ENCODE data around the gene GALNS. TPM values are rescaled to one million over a fixed set of nuclear protein-coding genes. Genes with fewer than 3 reads are reported as not detected.

Gene GALNS
- total RNA-seq, 1 experiment from 2014 or later: 81.6 TPM

DNA sequence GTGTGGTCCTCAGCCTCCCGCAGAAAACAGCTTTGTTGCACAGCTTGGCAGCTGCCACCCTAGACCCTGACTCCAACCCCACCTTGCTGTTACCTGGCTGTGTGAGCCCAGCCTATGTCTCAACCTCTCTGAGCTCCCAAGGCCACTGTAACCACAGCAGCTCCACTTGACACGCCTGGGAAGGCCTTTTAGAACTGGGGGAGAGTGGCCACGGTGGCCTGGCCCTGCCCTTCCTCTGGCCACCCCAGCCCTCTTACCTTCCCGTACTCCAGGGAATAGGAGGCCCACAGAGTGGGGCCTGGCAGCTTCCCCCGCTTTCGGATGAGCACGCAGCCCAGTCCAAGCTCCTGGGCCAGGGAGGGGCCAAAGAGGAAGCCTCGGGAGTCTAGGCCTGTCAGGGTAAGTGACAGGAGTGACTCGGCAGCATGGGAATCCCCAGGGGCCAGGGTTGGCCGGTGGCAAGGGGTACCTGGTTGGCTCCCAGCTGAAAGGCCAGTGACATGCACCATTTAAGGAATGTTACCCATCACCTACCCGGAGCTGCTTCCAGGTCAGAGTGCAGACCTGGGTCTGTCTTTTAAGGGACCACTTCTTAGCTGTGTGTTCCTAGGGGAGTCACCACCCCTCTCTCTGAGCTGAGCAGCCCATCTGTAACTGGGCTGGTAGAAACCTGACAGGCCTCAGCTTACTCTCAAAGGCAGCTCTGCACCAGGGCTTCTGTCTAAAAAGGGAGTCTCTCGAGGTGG, 46.4 kb downstream of the GALNS start:
- BruUV-seq (replicated peaks): no TSS peak
- ChIA-PET POLR2A (no interaction called here), CTCF (interaction anchor here (0.6 to 1.8 kb wide), 2 partner anchors 63 to 73 kb away, joined by 3 to 7 read pairs; no protein-coding TSS in a partner anchor)
- H3K27me3 ChIP-seq (ENCODE audit: control insufficient read depth, insufficient read depth, low read length): no peaks in the 10 kb centered on the region
- TF ChIP-seq TCF7L2 (IDR thresholded peaks at IDR 0.05; ENCODE audit: low read depth, low read length): no peak
- TF ChIP-seq POLR2AphosphoS5 (IDR thresholded peaks at IDR 0.05; ENCODE audit: low read depth, low read length): no peak
- TF ChIP-seq, protein P1, sequence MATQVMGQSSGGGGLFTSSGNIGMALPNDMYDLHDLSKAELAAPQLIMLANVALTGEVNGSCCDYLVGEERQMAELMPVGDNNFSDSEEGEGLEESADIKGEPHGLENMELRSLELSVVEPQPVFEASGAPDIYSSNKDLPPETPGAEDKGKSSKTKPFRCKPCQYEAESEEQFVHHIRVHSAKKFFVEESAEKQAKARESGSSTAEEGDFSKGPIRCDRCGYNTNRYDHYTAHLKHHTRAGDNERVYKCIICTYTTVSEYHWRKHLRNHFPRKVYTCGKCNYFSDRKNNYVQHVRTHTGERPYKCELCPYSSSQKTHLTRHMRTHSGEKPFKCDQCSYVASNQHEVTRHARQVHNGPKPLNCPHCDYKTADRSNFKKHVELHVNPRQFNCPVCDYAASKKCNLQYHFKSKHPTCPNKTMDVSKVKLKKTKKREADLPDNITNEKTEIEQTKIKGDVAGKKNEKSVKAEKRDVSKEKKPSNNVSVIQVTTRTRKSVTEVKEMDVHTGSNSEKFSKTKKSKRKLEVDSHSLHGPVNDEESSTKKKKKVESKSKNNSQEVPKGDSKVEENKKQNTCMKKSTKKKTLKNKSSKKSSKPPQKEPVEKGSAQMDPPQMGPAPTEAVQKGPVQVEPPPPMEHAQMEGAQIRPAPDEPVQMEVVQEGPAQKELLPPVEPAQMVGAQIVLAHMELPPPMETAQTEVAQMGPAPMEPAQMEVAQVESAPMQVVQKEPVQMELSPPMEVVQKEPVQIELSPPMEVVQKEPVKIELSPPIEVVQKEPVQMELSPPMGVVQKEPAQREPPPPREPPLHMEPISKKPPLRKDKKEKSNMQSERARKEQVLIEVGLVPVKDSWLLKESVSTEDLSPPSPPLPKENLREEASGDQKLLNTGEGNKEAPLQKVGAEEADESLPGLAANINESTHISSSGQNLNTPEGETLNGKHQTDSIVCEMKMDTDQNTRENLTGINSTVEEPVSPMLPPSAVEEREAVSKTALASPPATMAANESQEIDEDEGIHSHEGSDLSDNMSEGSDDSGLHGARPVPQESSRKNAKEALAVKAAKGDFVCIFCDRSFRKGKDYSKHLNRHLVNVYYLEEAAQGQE (IDR thresholded peaks at IDR 0.05; ENCODE audit: insufficient read depth in 1 of 2, low read depth in 2 of 2, low read length in 1 of 2): no peak
- H3K36me3 ChIP-seq (ENCODE audit: control insufficient read depth, insufficient read depth, low read length): peaks cover 4% of the 10 kb centered on the region; the same call in 1 of the 2 replicates
- no peak for ATAC-seq
- peak overlapping the region; percentile 89 for H3K27ac ChIP-seq (ENCODE audit: low read length)
- in situ Hi-C loops (cut with HindIII; ENCODE audit: low pct_unique_long_range_greater_than_20kb, low sequenced_read_pairs): no loop called here
- no peaks in the 10 kb centered on the region for H3K9me3 ChIP-seq (ENCODE audit: control insufficient read depth, insufficient read depth, low read depth, low read length)
- H3K4me1 ChIP-seq (ENCODE audit: control insufficient read depth, insufficient read depth, low read length): peaks cover 21% of the 10 kb centered on the region
- no peak for DNase-seq (ENCODE audit: low read depth, low spot score)
- H3K4me3 ChIP-seq (ENCODE audit: low read depth in 2 of 2, low read length in 2 of 2): peak overlapping the region; percentile 64 to 78
- intact Hi-C loops (cut with micrococcal nuclease; ENCODE audit: unreplicated experiment): loop anchor here (10.0 kb wide), 1 partner anchor 354 kb away; no protein-coding TSS in a partner anchor

DNA sequence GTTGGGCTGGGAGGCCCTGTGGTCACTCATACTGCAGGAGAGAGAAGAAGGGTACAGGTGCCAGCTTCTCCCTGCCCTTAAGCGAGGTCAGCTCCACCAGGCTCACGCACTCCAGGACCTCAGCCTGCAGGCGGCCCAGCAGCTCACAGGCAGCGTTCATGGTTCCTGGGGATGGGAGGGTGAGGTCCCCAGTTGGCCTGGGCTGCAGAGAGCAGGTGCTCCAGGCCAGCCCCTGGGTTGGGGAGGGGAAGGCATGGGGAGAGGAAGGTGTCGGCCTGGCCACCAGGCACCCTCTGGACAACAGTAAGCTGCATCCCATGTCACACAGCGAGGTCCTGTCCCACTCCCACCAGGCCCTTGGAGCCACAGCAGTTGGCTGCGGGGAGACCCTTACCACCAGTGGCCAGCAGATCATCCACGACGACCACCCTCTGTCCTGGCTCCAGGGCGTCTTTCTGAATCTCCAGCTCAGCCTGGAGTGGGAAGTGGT, 47.0 kb downstream of the GALNS start:
- no peaks in the 10 kb centered on the region for H3K9me3 ChIP-seq (ENCODE audit: control insufficient read depth, insufficient read depth, low read depth, low read length)
- ATAC-seq: peak; percentile 1; the same call in 1 of the 2 replicates
- H3K4me1 ChIP-seq (ENCODE audit: control insufficient read depth, insufficient read depth, low read length): peaks cover 21% of the 10 kb centered on the region
- peak overlapping the region; percentile 64 to 78 for H3K4me3 ChIP-seq (ENCODE audit: low read depth in 2 of 2, low read length in 2 of 2)
- TF ChIP-seq TCF7L2 (IDR thresholded peaks at IDR 0.05; ENCODE audit: low read depth, low read length): no peak
- TF ChIP-seq, protein P2, sequence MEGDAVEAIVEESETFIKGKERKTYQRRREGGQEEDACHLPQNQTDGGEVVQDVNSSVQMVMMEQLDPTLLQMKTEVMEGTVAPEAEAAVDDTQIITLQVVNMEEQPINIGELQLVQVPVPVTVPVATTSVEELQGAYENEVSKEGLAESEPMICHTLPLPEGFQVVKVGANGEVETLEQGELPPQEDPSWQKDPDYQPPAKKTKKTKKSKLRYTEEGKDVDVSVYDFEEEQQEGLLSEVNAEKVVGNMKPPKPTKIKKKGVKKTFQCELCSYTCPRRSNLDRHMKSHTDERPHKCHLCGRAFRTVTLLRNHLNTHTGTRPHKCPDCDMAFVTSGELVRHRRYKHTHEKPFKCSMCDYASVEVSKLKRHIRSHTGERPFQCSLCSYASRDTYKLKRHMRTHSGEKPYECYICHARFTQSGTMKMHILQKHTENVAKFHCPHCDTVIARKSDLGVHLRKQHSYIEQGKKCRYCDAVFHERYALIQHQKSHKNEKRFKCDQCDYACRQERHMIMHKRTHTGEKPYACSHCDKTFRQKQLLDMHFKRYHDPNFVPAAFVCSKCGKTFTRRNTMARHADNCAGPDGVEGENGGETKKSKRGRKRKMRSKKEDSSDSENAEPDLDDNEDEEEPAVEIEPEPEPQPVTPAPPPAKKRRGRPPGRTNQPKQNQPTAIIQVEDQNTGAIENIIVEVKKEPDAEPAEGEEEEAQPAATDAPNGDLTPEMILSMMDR (IDR thresholded peaks at IDR 0.05): no peak
- TSS peak; percentile 91 for BruUV-seq (replicated peaks)
- intact Hi-C loops (cut with micrococcal nuclease; ENCODE audit: unreplicated experiment) (loop anchor here (10.0 kb wide), 1 partner anchor 355 kb away; no protein-coding TSS in a partner anchor), in situ Hi-C loops (cut with HindIII; ENCODE audit: low pct_unique_long_range_greater_than_20kb, low sequenced_read_pairs) (no loop called here)
- CTCF ChIA-PET: interaction anchor here (0.6 to 1.8 kb wide), 2 partner anchors 62 to 72 kb away, joined by 3 to 7 read pairs; no protein-coding TSS in a partner anchor
- H3K36me3 ChIP-seq (ENCODE audit: control insufficient read depth, insufficient read depth, low read length): peaks cover 7% of the 10 kb centered on the region; the same call in 1 of the 2 replicates
- peak overlapping the region; percentile 54; the same call in 1 of the 2 replicates for H3K27ac ChIP-seq (ENCODE audit: low read length)
- no peak for DNase-seq (ENCODE audit: low read depth, low spot score)
- POLR2A ChIA-PET: no interaction called here
- H3K27me3 ChIP-seq (ENCODE audit: control insufficient read depth, insufficient read depth, low read length): no peaks in the 10 kb centered on the region

Data from Panc1 (cell line).